AG09319 (cell line): ENCODE data around the gene USH1G.

Source experiments
- DNase-seq: peaks from one replicate; pipeline ENCODE4 v3.0.0-alpha.2; 2010; ENCODE audit warnings: low read depth; ENCODE audit errors: extremely low read depth
- CTCF ChIP-seq: IDR thresholded peaks from 2 replicates; pipeline ENCODE4 v1.5.1; 2011; ENCODE audit warnings: low read depth, mild to moderate bottlenecking, inconsistent platforms, low read length, moderate library complexity

Gene USH1G

DNA sequence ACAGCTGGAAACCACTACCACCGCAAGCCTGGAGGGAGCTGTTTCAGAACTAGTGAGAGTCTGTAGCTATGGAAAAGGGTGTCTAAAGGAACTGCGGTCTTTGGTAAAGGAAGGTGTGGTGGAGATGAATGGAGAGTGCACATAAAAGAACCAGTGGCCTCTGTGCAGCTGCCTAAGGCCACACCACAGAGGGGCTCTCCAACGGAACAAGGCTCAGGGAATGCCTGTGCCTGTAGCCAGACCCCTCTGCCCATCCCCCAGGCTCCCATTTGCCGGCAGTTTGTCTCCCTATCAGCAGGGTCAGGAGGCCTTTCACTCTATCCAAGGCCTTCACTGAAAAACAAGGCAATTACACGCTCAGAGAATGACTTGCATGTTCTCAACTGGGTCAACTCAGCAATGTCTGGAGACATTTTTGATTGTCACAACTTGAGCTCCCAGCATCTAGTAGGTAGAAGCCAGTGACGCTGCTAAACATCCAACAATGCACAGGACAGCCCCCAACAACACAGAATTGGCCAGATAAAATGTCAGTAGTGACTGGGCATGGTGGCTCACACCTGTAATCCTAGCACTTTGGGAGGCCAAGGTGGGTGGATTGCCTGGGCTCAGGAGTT, 47.0 kb downstream of the USH1G start:
- no peak for DNase-seq
- no peak for TF ChIP-seq CTCF

GRCh38 chr17:74875155-74875976, 47.7 kb downstream of the USH1G start:
- no peak for DNase-seq
- no peak for TF ChIP-seq CTCF

GRCh38 chr17:74874615-74875037, 48.4 kb downstream of the USH1G start:
- no peak for TF ChIP-seq CTCF
- no peak for DNase-seq

DNA sequence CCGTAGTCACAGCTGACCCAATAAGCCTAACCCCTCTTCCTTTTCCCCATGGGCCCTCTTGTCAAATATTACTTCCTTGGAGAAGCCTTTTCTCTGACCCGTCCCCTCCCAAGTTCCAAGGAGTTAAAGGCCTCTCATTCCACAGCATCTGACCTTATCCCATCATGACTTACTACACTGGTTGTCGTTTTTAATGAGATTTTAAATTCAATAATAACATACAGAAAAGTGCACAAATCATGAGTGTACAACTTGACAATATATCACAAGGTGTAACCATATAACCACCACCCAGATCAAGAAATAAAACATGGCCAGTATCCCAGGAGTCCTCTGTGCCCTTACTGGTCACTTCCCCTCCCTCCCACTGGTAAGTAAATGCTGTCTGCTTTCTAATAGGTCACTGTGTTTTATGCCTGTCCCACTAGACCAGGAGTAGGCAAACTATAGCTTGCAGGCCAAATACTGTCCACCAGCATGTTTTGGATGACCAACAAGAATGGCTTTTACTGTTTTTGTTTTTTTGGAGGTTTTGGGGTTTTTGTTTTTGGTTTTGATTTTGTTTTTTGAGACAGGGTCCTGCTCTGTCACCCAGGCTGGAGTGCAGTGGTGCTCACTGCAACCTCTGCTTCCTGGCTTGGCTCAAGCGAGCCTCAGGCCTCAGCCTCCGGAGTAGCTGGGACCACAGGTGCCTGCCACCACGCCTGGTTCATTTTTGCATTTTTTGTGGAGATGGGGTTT, 49.0 kb downstream of the USH1G start:
- DNase-seq: no peak
- TF ChIP-seq CTCF: no peak

- DNase-seq: peak; percentile 100
- TF ChIP-seq CTCF: no peak
Measured at GRCh38 chr17:74873037-74873873, 49.8 kb downstream of the USH1G start.

DNA sequence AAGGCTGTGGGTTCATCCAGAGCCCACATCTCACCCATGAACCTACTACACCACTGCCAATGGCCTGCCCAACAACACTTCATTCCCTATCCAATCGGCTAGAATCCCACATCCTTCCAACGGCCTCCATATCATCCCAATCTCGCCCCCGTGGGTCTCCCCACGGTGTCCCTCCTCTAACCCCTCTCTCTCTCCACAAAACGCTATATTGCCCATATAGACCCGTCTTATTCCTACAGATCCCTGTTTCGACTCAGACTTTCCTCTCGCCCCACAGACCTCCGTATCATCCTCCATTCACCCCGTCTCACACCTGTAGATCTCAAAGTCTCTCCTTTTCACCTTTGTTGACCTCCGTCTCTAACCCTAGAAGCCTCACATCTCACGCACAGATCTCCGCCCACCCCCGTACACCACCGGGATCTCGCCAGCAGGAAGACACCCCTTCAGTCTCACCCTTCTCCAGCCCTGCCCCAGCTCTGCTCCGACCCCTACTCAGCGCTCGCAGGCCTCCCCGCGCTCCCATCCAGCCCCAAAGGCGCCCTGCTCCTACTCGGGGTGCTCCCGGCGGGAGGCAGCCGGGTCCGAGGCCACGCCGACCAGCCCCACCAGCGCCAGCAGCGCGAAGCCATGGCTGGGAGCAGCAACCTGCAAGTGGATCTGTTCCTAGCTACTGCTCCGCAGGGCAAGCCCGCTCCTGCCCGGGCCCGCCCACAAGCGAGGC, 50.6 kb downstream of the USH1G start, which contains the start of gene FDXR:
TSS of gene FDXR (minus strand) at position 682 of the 724 bp plus-strand sequence. CDS start at position 632, 50 bp downstream.
- TF ChIP-seq CTCF: no peak
- DNase-seq: no peak
